Measurements from ENCODE around the gene RPP14.
"Not testable (repeated sequence)": the region's sequence is repeated elsewhere in the genome, so short reads cannot be mapped to it uniquely, and the experiment has no call there.

The RPP14 gene

GRCh38 chr3:58333206-58334012, 27.4 kb downstream of the RPP14 start:
- DNase-seq: peak; percentile 65

GRCh38 chr3:58334013-58334321, 27.9 kb downstream of the RPP14 start:
- no peak for DNase-seq

- no peak for DNase-seq
Measured at GRCh38 chr3:58334506-58334884, 28.4 kb downstream of the RPP14 start.

GRCh38 chr3:58335652-58335947, 29.6 kb downstream of the RPP14 start:
- DNase-seq: no peak

GRCh38 chr3:58336135-58336882, 30.3 kb downstream of the RPP14 start:
- DNase-seq: no peak

GRCh38 chr3:58337190-58337589, 31.1 kb downstream of the RPP14 start:
- DNase-seq: no peak

GRCh38 chr3:58339146-58339545, 33.1 kb downstream of the RPP14 start:
- not testable (repeated sequence) for DNase-seq

- no peak for DNase-seq
Measured at GRCh38 chr3:58340594-58341244, 34.7 kb downstream of the RPP14 start.

- DNase-seq: no peak
Measured at GRCh38 chr3:58341376-58341775, 35.3 kb downstream of the RPP14 start.

- no peak for DNase-seq
Measured at GRCh38 chr3:58342676-58343075, 36.6 kb downstream of the RPP14 start.

- DNase-seq: no peak
Measured at GRCh38 chr3:58345457-58345856, 39.4 kb downstream of the RPP14 start.

GRCh38 chr3:58346368-58346767, 40.3 kb downstream of the RPP14 start:
- no peak for DNase-seq

GRCh38 chr3:58347984-58348383, 41.9 kb downstream of the RPP14 start:
- DNase-seq: no peak

- DNase-seq: no peak
Measured at GRCh38 chr3:58349792-58350626, 44.0 kb downstream of the RPP14 start.

GRCh38 chr3:58350627-58351013, 44.6 kb downstream of the RPP14 start:
- no peak for DNase-seq

- DNase-seq: no peak
Measured at GRCh38 chr3:58351920-58352319, 45.9 kb downstream of the RPP14 start.

- DNase-seq: no peak
Measured at GRCh38 chr3:58352626-58353025, 46.6 kb downstream of the RPP14 start.

- no peak for DNase-seq
Measured at GRCh38 chr3:58353722-58354553, 47.9 kb downstream of the RPP14 start.

GRCh38 chr3:58355179-58355578, 49.1 kb downstream of the RPP14 start:
- no peak for DNase-seq

- DNase-seq: no peak
Measured at GRCh38 chr3:58356054-58356453, 50.0 kb downstream of the RPP14 start.

- no peak for DNase-seq
Measured at GRCh38 chr3:58357402-58357801, 51.4 kb downstream of the RPP14 start.

- DNase-seq: no peak
Measured at GRCh38 chr3:58358092-58358491, 52.0 kb downstream of the RPP14 start.

Data from eye (tissue), 1 donor.